ENCODE measurements around the gene FOXA1. TPM values are rescaled to one million over a fixed set of nuclear protein-coding genes. Genes with fewer than 3 reads are reported as not detected.

Gene FOXA1
- total and polyA plus RNA-seq, 2 donors (not counting 1 experiment from before 2014, with no cell fraction given): not detected

DNA sequence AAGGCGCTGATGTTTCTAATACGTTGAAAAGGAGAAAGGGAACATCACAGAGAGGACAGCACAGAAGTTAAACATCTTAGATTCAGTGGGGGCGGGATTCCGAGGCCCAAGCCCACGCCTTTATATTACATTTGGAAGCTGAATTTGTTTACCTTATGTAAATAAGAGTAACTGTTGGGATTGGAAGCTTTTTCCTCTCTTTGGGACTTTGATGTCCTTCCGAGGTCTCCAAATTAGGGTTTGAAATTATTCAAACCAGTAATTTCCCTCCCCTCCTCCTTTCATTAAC is 6.4 kb downstream of the FOXA1 start:
- H3K4me3 Mint-ChIP-seq: no peak overlapping the region
- no peaks in the 10 kb centered on the region for H3K79me2 ChIP-seq (ENCODE audit: control insufficient read depth, insufficient read depth, low read length)
- no peaks in the 10 kb centered on the region for H3K4me1 Mint-ChIP-seq
- H3K9me3 ChIP-seq (ENCODE audit: control extremely low read depth in 1 of 3, control insufficient read depth in 2 of 3, insufficient read depth in 1 of 3, low read length in 2 of 3): peaks cover 1 to 43% (median 2%) of the 10 kb centered on the region in 3 donors
- no peaks in the 10 kb centered on the region for H4K20me1 ChIP-seq (ENCODE audit: control insufficient read depth, insufficient read depth, low read length, poor library complexity, severe bottlenecking)
- no peak overlapping the region for H3K4me2 ChIP-seq (replicated peaks; ENCODE audit: low read depth, low read length, poor library complexity, severe bottlenecking)
- H3K27ac Mint-ChIP-seq: no peak overlapping the region
- H3K27me3 Mint-ChIP-seq: peaks cover 60% of the 10 kb centered on the region
- no peak overlapping the region for H3K27ac ChIP-seq (ENCODE audit: low read length in 2 of 2)
- no peaks in the 10 kb centered on the region for H3K36me3 ChIP-seq (replicated peaks in 1 of 2; ENCODE audit: control extremely low read depth in 1 of 2, control insufficient read depth in 1 of 2, extremely low read depth in 1 of 2, insufficient read depth in 2 of 2, low read length in 1 of 2)
- H3K27me3 ChIP-seq (replicated peaks in 1 of 4; ENCODE audit: control extremely low read depth in 1 of 4, control insufficient read depth in 3 of 4, insufficient read depth in 4 of 4, low read length in 3 of 4): peaks cover 0 to 63% (median 38%) of the 10 kb centered on the region in 4 experiments
- peaks cover 2% of the 10 kb centered on the region for H3K9me3 Mint-ChIP-seq (ENCODE audit: insufficient read depth)
- intact Hi-C loops (cut with micrococcal nuclease): no loop called here
- no peak for DNase-seq
- H3K4me1 ChIP-seq (ENCODE audit: control insufficient read depth in 2 of 2, insufficient read depth in 2 of 2, low read length in 2 of 2): no peaks in the 10 kb centered on the region
- TF ChIP-seq, protein P1, sequence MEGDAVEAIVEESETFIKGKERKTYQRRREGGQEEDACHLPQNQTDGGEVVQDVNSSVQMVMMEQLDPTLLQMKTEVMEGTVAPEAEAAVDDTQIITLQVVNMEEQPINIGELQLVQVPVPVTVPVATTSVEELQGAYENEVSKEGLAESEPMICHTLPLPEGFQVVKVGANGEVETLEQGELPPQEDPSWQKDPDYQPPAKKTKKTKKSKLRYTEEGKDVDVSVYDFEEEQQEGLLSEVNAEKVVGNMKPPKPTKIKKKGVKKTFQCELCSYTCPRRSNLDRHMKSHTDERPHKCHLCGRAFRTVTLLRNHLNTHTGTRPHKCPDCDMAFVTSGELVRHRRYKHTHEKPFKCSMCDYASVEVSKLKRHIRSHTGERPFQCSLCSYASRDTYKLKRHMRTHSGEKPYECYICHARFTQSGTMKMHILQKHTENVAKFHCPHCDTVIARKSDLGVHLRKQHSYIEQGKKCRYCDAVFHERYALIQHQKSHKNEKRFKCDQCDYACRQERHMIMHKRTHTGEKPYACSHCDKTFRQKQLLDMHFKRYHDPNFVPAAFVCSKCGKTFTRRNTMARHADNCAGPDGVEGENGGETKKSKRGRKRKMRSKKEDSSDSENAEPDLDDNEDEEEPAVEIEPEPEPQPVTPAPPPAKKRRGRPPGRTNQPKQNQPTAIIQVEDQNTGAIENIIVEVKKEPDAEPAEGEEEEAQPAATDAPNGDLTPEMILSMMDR (IDR thresholded peaks at IDR 0.05): no peak
- TF ChIP-seq EZH2 (IDR thresholded peaks at IDR 0.05; ENCODE audit: borderline replicate concordance, insufficient read depth, low read depth, low read length, poor library complexity, severe bottlenecking): no peak
- no peak overlapping the region for H2AFZ ChIP-seq (ENCODE audit: insufficient read depth, low read depth, low read length, poor library complexity, severe bottlenecking)
- CTCF ChIA-PET: no interaction called here
- no peak for ATAC-seq (ENCODE audit: low read depth)
- WGBS (ENCODE audit: insufficient coverage): 17% methylated on average over 2 of the region's 6 CpGs
- POLR2A ChIA-PET: no interaction called here
- no peak overlapping the region for H3K9ac ChIP-seq (ENCODE audit: low read length)
- H3K4me3 ChIP-seq (ENCODE audit: control extremely low read depth in 1 of 5, extremely low read depth in 1 of 5, insufficient read depth in 1 of 5, low read depth in 2 of 5, low read length in 4 of 5): no peak overlapping the region

GRCh38 chr14:37587881-37588666 is 7.0 kb downstream of the FOXA1 start:
- H3K4me3 Mint-ChIP-seq: no peak overlapping the region
- Histone ChIP-seq H3K4me2 (replicated peaks; ENCODE audit: low read depth, low read length, poor library complexity, severe bottlenecking) (no peak overlapping the region), H3K9ac (ENCODE audit: low read length) (no peak overlapping the region), H3K4me3 (ENCODE audit: control extremely low read depth in 1 of 5, extremely low read depth in 1 of 5, insufficient read depth in 1 of 5, low read depth in 2 of 5, low read length in 4 of 5) (no peak overlapping the region), H3K36me3 (replicated peaks in 1 of 2; ENCODE audit: control extremely low read depth in 1 of 2, control insufficient read depth in 1 of 2, extremely low read depth in 1 of 2, insufficient read depth in 2 of 2, low read length in 1 of 2) (no peaks in the 10 kb centered on the region), H3K4me1 (ENCODE audit: control insufficient read depth in 2 of 2, insufficient read depth in 2 of 2, low read length in 2 of 2) (no peaks in the 10 kb centered on the region), H2AFZ (ENCODE audit: insufficient read depth, low read depth, low read length, poor library complexity, severe bottlenecking) (no peak overlapping the region), H3K27me3 (replicated peaks in 1 of 4; ENCODE audit: control extremely low read depth in 1 of 4, control insufficient read depth in 3 of 4, insufficient read depth in 4 of 4, low read length in 3 of 4) (peaks cover 0 to 63% (median 37%) of the 10 kb centered on the region in 4 experiments), H3K27ac (ENCODE audit: low read length in 2 of 2) (no peak overlapping the region), H3K9me3 (ENCODE audit: control extremely low read depth in 1 of 3, control insufficient read depth in 2 of 3, insufficient read depth in 1 of 3, low read length in 2 of 3) (peaks cover 1 to 47% (median 2%) of the 10 kb centered on the region in 3 donors), H4K20me1 (ENCODE audit: control insufficient read depth, insufficient read depth, low read length, poor library complexity, severe bottlenecking) (no peaks in the 10 kb centered on the region), H3K79me2 (ENCODE audit: control insufficient read depth, insufficient read depth, low read length) (no peaks in the 10 kb centered on the region)
- peaks cover 2% of the 10 kb centered on the region for H3K9me3 Mint-ChIP-seq (ENCODE audit: insufficient read depth)
- intact Hi-C loops (cut with micrococcal nuclease): no loop called here
- H3K4me1 Mint-ChIP-seq: no peaks in the 10 kb centered on the region
- peaks cover 54% of the 10 kb centered on the region for H3K27me3 Mint-ChIP-seq
- ChIA-PET CTCF (no interaction called here), POLR2A (no interaction called here)
- WGBS (ENCODE audit: insufficient coverage): 8% methylated on average over 58 of the region's 63 CpGs
- ATAC-seq (ENCODE audit: low read depth) (no peak), DNase-seq (no peak)
- no peak overlapping the region for H3K27ac Mint-ChIP-seq
- TF ChIP-seq, protein P1 (IDR thresholded peaks at IDR 0.05): no peak
- no peak for TF ChIP-seq EZH2 (IDR thresholded peaks at IDR 0.05; ENCODE audit: borderline replicate concordance, insufficient read depth, low read depth, low read length, poor library complexity, severe bottlenecking)
